ENCODE data around the gene CDK6. TPM values are rescaled to one million over a fixed set of nuclear protein-coding genes. Genes with fewer than 3 reads are reported as not detected.

Gene CDK6
- polyA plus RNA-seq, 1 donor (not counting 4 experiments of a cell fraction or from before 2014, with no cell fraction given) = 53.5 TPM

GRCh38 chr7:92609921-92610518 is 226.4 kb downstream of the CDK6 start:
- no peak overlapping the region for H3K4me3 ChIP-seq (ENCODE audit: control insufficient read depth in 2 of 3, extremely low read depth in 1 of 3, insufficient read depth in 2 of 3, low read depth in 1 of 3, low read length in 3 of 3)
- FAIRE-seq (no peak), DNase-seq (ENCODE audit: low read depth, low spot score) (no peak)
- TF ChIP-seq, protein P1, sequence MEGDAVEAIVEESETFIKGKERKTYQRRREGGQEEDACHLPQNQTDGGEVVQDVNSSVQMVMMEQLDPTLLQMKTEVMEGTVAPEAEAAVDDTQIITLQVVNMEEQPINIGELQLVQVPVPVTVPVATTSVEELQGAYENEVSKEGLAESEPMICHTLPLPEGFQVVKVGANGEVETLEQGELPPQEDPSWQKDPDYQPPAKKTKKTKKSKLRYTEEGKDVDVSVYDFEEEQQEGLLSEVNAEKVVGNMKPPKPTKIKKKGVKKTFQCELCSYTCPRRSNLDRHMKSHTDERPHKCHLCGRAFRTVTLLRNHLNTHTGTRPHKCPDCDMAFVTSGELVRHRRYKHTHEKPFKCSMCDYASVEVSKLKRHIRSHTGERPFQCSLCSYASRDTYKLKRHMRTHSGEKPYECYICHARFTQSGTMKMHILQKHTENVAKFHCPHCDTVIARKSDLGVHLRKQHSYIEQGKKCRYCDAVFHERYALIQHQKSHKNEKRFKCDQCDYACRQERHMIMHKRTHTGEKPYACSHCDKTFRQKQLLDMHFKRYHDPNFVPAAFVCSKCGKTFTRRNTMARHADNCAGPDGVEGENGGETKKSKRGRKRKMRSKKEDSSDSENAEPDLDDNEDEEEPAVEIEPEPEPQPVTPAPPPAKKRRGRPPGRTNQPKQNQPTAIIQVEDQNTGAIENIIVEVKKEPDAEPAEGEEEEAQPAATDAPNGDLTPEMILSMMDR (optimal IDR thresholded peaks at IDR 0.05 in 1 of 3, IDR thresholded peaks at IDR 0.05 in 1 of 3, conservative IDR thresholded peaks at IDR 0.05 in 1 of 3; ENCODE audit: extremely low read depth in 1 of 3, insufficient read depth in 2 of 3, low read length in 3 of 3) = peak in 2 of 3 experiments; percentile 2 to 41
- TF ChIP-seq EZH2 (IDR thresholded peaks at IDR 0.05; ENCODE audit: low read length) = no peak
- H3K9me3 ChIP-seq (ENCODE audit: control insufficient read depth, low read depth, low read length) = no peaks in the 10 kb centered on the region
- H3K27me3 ChIP-seq (ENCODE audit: control insufficient read depth, extremely low read depth, insufficient read depth, low read length) = no peaks in the 10 kb centered on the region
- no peaks in the 10 kb centered on the region for H4K20me1 ChIP-seq (ENCODE audit: control insufficient read depth, extremely low read depth, insufficient read depth, low read length)
- no peak overlapping the region for H3K27ac ChIP-seq (ENCODE audit: control insufficient read depth, insufficient read depth, low read length)
- H3K79me2 ChIP-seq (ENCODE audit: control insufficient read depth, insufficient read depth, low read length) = no peaks in the 10 kb centered on the region
- H3K9me1 ChIP-seq (ENCODE audit: control insufficient read depth, extremely low read depth, insufficient read depth, low read length) = no peaks in the 10 kb centered on the region
- H3K4me1 ChIP-seq (ENCODE audit: control insufficient read depth, extremely low read depth, insufficient read depth, low read length) = peaks cover 9% of the 10 kb centered on the region
- dilution Hi-C loops (cut with MboI; ENCODE audit: extremely low pct_ligation_motif_present, low sequenced_read_pairs) = no loop called here
- H3K9ac ChIP-seq (ENCODE audit: control insufficient read depth, extremely low read depth, insufficient read depth, low read length) = no peak overlapping the region
- peaks cover 15 to 17% of the 10 kb centered on the region in 2 experiments for H3K36me3 ChIP-seq (ENCODE audit: control insufficient read depth in 2 of 2, extremely low read depth in 1 of 2, insufficient read depth in 2 of 2, low read length in 2 of 2)
- no peak overlapping the region for H2AFZ ChIP-seq (ENCODE audit: control insufficient read depth, low read length)
- H3K4me2 ChIP-seq (ENCODE audit: control insufficient read depth, extremely low read depth, insufficient read depth, low read depth, low read length) = no peak overlapping the region

GRCh38 chr7:92608380-92609322 is 227.7 kb downstream of the CDK6 start:
- no peak for FAIRE-seq
- H3K9me1 ChIP-seq (ENCODE audit: control insufficient read depth, extremely low read depth, insufficient read depth, low read length) = no peaks in the 10 kb centered on the region
- peak overlapping the region in 2 of 3 experiments; percentile 28 to 59 for H3K4me3 ChIP-seq (ENCODE audit: control insufficient read depth in 2 of 3, extremely low read depth in 1 of 3, insufficient read depth in 2 of 3, low read depth in 1 of 3, low read length in 3 of 3)
- peak overlapping the region; percentile 31 for H3K27ac ChIP-seq (ENCODE audit: control insufficient read depth, insufficient read depth, low read length)
- no peaks in the 10 kb centered on the region for H4K20me1 ChIP-seq (ENCODE audit: control insufficient read depth, extremely low read depth, insufficient read depth, low read length)
- H3K4me2 ChIP-seq (ENCODE audit: control insufficient read depth, extremely low read depth, insufficient read depth, low read depth, low read length) = peak overlapping the region; percentile 77
- no peak for TF ChIP-seq EZH2 (IDR thresholded peaks at IDR 0.05; ENCODE audit: low read length)
- TF ChIP-seq, protein P1 (optimal IDR thresholded peaks at IDR 0.05 in 1 of 3, IDR thresholded peaks at IDR 0.05 in 1 of 3, conservative IDR thresholded peaks at IDR 0.05 in 1 of 3; ENCODE audit: extremely low read depth in 1 of 3, insufficient read depth in 2 of 3, low read length in 3 of 3) = no peak
- no peaks in the 10 kb centered on the region for H3K79me2 ChIP-seq (ENCODE audit: control insufficient read depth, insufficient read depth, low read length)
- dilution Hi-C loops (cut with MboI; ENCODE audit: extremely low pct_ligation_motif_present, low sequenced_read_pairs) = no loop called here
- no peaks in the 10 kb centered on the region for H3K27me3 ChIP-seq (ENCODE audit: control insufficient read depth, extremely low read depth, insufficient read depth, low read length)
- no peak overlapping the region for H3K9ac ChIP-seq (ENCODE audit: control insufficient read depth, extremely low read depth, insufficient read depth, low read length)
- peak overlapping the region; percentile 50 for H2AFZ ChIP-seq (ENCODE audit: control insufficient read depth, low read length)
- no peak for DNase-seq (ENCODE audit: low read depth, low spot score)
- H3K36me3 ChIP-seq (ENCODE audit: control insufficient read depth in 2 of 2, extremely low read depth in 1 of 2, insufficient read depth in 2 of 2, low read length in 2 of 2) = peaks cover 7 to 12% of the 10 kb centered on the region in 2 experiments
- H3K4me1 ChIP-seq (ENCODE audit: control insufficient read depth, extremely low read depth, insufficient read depth, low read length) = peaks cover 9% of the 10 kb centered on the region
- H3K9me3 ChIP-seq (ENCODE audit: control insufficient read depth, low read depth, low read length) = no peaks in the 10 kb centered on the region

Data from keratinocyte (primary cell).